Cardiac fibroblast (primary cell): ENCODE measurements around the gene SLC8A1.

ENCODE experiments used
- DNase-seq, 2 donors: peaks; one replicate each; pipeline versions ENCODE4 v3.0.0 to v3.0.0-alpha.2; 2010; ENCODE audit warnings: low read depth in 2 of 2
- H3K4me3 ChIP-seq, 2 donors: replicated peaks in 1 of 2; 1 replicate in 1 of 2; 2 replicates in 1 of 2; pipeline ENCODE4 v1.5.1; 2011; ENCODE audit warnings: low read depth in 2 of 2, low read length in 2 of 2, mild to moderate bottlenecking in 2 of 2, moderate library complexity in 1 of 2
- TF ChIP-seq, protein P1 (sequence below): IDR thresholded peaks from one replicate; pipeline ENCODE4 v1.5.1; 2011; ENCODE audit warnings: low read depth, mild to moderate bottlenecking, low read length, inconsistent platforms

The SLC8A1 gene

DNA sequence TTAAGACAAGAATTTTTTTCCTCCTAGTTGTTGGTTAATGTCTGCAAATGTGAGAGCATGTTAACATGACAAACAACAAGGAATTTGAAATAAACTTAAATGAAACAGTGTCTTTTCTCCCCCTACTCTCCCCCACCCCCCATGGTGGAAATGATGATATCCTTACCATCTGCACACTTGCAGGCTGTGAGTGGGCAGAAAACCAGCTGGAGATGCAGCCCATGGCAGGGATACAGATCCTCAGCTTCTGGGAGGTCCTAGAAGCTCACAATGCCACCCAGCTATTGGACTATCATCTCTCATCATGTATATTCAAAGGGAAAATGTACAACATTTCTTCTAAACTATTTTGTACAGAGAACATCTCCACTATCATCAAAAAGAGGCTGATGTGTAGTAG is 196.8 kb downstream of the SLC8A1 start:
- DNase-seq: no peak
- no peak overlapping the region for H3K4me3 ChIP-seq
- TF ChIP-seq, protein P1, sequence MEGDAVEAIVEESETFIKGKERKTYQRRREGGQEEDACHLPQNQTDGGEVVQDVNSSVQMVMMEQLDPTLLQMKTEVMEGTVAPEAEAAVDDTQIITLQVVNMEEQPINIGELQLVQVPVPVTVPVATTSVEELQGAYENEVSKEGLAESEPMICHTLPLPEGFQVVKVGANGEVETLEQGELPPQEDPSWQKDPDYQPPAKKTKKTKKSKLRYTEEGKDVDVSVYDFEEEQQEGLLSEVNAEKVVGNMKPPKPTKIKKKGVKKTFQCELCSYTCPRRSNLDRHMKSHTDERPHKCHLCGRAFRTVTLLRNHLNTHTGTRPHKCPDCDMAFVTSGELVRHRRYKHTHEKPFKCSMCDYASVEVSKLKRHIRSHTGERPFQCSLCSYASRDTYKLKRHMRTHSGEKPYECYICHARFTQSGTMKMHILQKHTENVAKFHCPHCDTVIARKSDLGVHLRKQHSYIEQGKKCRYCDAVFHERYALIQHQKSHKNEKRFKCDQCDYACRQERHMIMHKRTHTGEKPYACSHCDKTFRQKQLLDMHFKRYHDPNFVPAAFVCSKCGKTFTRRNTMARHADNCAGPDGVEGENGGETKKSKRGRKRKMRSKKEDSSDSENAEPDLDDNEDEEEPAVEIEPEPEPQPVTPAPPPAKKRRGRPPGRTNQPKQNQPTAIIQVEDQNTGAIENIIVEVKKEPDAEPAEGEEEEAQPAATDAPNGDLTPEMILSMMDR: no peak

DNA sequence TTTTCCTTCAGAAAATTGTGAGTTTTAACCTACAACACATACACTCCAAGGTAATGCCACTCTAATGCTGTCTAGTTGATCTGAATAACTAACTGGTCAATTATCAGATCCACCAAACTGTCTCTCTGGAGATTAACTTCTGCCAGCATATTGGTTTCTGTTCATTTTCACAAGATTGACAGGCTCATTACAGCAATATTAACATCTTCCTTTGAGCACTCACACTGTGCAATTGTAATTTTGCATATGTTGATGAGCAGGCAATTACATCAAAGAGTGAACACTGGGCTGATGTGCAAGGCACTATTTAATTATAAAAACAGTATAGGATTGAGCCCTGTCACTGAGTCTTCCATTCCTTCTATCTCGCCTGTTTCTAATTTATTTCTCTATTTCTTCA is 197.3 kb downstream of the SLC8A1 start:
- DNase-seq: no peak
- TF ChIP-seq, protein P1: no peak
- H3K4me3 ChIP-seq: no peak overlapping the region

DNA sequence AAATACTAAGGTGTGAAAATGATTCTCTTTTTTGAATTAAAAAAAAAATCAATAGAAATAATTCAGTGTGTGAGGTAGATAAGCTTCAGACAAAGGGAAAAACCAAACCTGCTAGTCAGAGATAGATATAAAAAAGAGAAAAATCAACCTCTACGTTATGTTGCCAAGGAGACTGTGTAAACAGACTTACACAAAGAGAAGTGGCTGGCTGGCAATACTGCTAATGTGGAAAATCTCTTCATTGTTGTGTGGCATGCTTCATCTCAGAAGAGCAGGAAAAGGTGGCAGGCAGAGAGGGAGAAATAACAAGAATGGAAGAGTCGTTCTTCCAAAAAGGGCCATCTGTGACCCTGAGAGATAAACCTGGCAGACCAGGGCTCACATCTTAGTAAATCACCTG is 200.8 kb downstream of the SLC8A1 start:
- H3K4me3 ChIP-seq: no peak overlapping the region
- TF ChIP-seq, protein P1: no peak
- DNase-seq: no peak

DNA sequence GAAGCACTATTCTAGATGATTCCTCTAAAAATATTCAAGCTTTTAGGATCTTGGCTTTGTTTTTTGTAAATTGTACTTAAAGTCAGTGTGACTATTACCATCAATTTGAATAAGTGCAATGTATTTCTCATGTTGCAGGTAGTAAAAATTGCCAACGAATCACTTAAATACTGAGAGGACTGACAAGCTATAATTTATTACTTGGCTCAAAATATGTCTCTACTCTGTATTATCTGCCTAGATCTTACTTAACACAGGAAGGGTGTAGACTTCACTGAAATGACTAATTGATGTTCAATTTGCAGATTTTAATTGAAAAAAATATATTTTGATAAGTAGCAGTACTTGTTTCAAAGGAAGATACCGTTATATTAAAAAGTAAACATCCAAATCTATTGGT is 202.3 kb downstream of the SLC8A1 start:
- DNase-seq: no peak

DNA sequence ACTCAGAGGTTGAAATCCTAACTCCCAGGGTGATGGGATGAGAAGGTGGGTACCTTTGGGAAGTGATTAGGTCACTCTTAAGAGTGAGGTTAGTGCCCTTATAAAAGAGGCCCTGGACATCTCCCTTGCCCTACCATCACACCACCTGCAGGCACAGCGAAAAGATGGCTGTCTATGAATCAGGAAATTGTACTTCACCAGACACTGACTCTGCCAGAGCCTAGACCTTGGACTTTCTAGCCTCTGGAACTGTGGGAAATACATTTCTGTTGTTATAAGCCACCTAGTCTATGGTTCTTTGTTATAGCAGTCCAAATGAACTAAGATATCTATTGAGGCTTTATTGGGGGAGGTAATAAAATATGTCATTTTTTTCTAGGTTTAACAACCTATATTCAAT is 203.6 kb downstream of the SLC8A1 start:
- DNase-seq: no peak
- TF ChIP-seq, protein P1: no peak
- no peak overlapping the region for H3K4me3 ChIP-seq

More for the DNA sequence above, 202.3 kb downstream of the SLC8A1 start:
- TF ChIP-seq, protein P1: no peak
- H3K4me3 ChIP-seq: no peak overlapping the region

DNA sequence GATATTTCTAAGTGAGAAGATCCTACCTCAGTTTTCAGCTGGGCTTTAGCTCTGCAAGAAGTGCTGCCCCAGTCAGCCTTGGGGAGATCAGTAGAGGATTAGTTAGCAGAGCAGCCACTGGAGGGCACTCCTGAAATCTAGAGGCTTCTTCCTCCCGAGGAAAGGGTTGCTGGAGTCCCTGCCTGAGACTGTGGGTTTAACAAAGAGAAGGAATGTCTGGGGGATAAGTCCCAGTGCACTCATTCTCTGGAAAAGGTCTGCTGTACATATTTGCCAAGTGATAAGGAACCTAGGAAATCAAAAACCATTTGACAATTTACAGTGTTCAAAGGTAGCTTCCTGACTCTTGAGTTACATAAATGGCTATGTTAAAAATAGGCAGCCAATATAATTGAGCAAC is 207.2 kb downstream of the SLC8A1 start:
- H3K4me3 ChIP-seq: no peak overlapping the region
- TF ChIP-seq, protein P1: peak; percentile 70
- DNase-seq: peak; percentile 80 to 85

DNA sequence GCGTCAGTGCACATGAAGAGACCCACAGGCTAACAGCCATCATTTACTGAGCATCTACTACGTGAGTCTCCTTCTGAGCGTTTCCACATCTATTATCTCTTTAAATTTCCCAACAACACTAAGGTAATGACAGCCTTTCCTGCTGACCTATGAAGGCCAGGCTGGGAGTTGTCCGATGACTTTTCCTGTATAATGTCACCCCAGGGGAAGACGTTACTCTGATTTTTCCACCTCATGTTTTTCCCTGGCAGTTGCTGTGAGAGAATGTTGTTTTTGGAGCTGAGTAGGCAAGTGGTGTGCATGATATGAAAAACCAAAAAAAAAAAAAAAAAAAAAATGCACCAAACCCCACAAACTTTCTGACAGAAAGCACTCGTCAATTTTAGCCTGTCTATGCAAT is 207.6 kb downstream of the SLC8A1 start:
- DNase-seq: peak; percentile 35 to 71
- TF ChIP-seq, protein P1: no peak

More for the DNA sequence above, 207.6 kb downstream of the SLC8A1 start:
- no peak overlapping the region for H3K4me3 ChIP-seq
